HCT116 (cell line): Measurements from ENCODE around the gene MSLN. TPM values are rescaled to one million over a fixed set of nuclear protein-coding genes. Genes with fewer than 3 reads are reported as not detected.
A peak's percentile ranks its signal among the peaks of the same experiment; 100 is the strongest.

Source experiments
- ATAC-seq: fragments of 200-7000 bp; cut with Tn5 transposase; 2 replicates; pipeline ENCODE4 v1.9.1; 2020; ENCODE audit warnings: mild to moderate bottlenecking, moderate library complexity
- BruUV-seq: library from RNA; stranded (reverse); fragments of 400-500 nt; replicated peaks from 2 replicates; lab custom pipeline; 2021; lab: Mats Ljungman, UMichigan
- CTCF ChIA-PET: fragments of 300-600 bp; sonication (Branson Sonifier 250); formaldehyde crosslinking; loops from one replicate; lab custom pipeline; 2021; ENCODE audit warnings: antibody characterized with exemption; lab: Charles Lee
- POLR2A ChIA-PET: fragments of 300-600, 350-600 bp; sonication (Branson Sonifier 250); formaldehyde crosslinking; loops from one replicate; lab custom pipeline; 2021; ENCODE audit warnings: antibody characterized with exemption; lab: Charles Lee
- RAD21 ChIA-PET, 2 experiments: fragments of 300-600 bp; sonication (Branson Sonifier 250); formaldehyde crosslinking; loops; one replicate each; lab custom pipeline; 2023; ENCODE audit warnings: low total read pairs in 2 of 2; ENCODE audit not compliant: uncharacterized antibody in 2 of 2, unreplicated experiment in 2 of 2, low non-redundant PET in 1 of 2; lab: Charles Lee
- DNase-seq: peaks from one replicate; pipeline ENCODE4 v3.0.0-alpha.2; 2010; ENCODE audit warnings: low read depth, low spot score
- H2AFZ ChIP-seq: fragments of 200-600 bp; shearing (Covaris generic), sonication (generic); 2 replicates; pipeline ENCODE4 v1.6.1; 2017; ENCODE audit warnings: low read depth, mixed run types, mixed read lengths, antibody characterized with exemption, low read length; ENCODE audit not compliant: poor library complexity, severe bottlenecking
- H3K27ac ChIP-seq: 2 replicates; pipeline ENCODE4 v1.5.1; 2012; ENCODE audit warnings: low read depth, low read length
- H3K27me3 ChIP-seq: fragments of 200-600 bp; sonication (generic); 2 replicates; pipeline ENCODE4 v1.6.1; 2016; ENCODE audit warnings: mixed run types, low read length, mixed read lengths; ENCODE audit not compliant: insufficient read depth
- H3K36me3 ChIP-seq, 2 experiments: fragments of 200-500 bp in 1 of 2; fragments of 200-600 bp in 1 of 2; sonication (Bioruptor generic) in 1 of 2; sonication (generic) in 1 of 2; 2 replicates each; pipeline versions ENCODE4 v1.5.1 to v1.6.1; 2014 to 2016; ENCODE audit warnings: low read length in 2 of 2, inconsistent platforms in 1 of 2, mixed read lengths in 1 of 2, mixed run types in 1 of 2; ENCODE audit not compliant: insufficient read depth in 2 of 2, control insufficient read depth in 1 of 2
- H3K4me1 ChIP-seq, 2 experiments: fragments of 200-600 bp in 1 of 2; sonication (generic) in 1 of 2; 2 replicates each; pipeline versions ENCODE4 v1.5.1 to v1.6.1; 2012 to 2017; ENCODE audit warnings: low read length in 2 of 2, inconsistent platforms in 1 of 2, mild to moderate bottlenecking in 1 of 2, mixed read lengths in 1 of 2, mixed run types in 1 of 2, moderate library complexity in 1 of 2; ENCODE audit not compliant: insufficient read depth in 2 of 2, control insufficient read depth in 1 of 2
- H3K4me2 ChIP-seq: fragments of 200-600 bp; sonication (generic); 2 replicates; pipeline ENCODE4 v1.6.1; 2017; ENCODE audit warnings: mixed run types, low read length, mixed read lengths
- H3K4me3 ChIP-seq, 2 experiments: fragments of 200-600 bp in 1 of 2; sonication (generic) in 1 of 2; replicated peaks in 1 of 2; 2 replicates each; pipeline ENCODE4 v1.5.1; 2011 to 2016; ENCODE audit warnings: low read length in 2 of 2, control low read depth in 1 of 2, low read depth in 1 of 2, mild to moderate bottlenecking in 1 of 2, mixed read lengths in 1 of 2, mixed run types in 1 of 2
- H3K79me2 ChIP-seq: fragments of 200-600 bp; sonication (generic); 2 replicates; pipeline ENCODE4 v1.6.1; 2017; ENCODE audit warnings: mild to moderate bottlenecking, mixed run types, low read length, moderate library complexity, mixed read lengths; ENCODE audit not compliant: insufficient read depth
- H3K9ac ChIP-seq: fragments of 200-600 bp; sonication (generic); 2 replicates; pipeline ENCODE4 v1.6.1; 2016; ENCODE audit warnings: low read length, mixed read lengths
- H3K9me2 ChIP-seq: fragments of 200-600 bp; sonication (generic), shearing (Covaris generic); 2 replicates; pipeline ENCODE4 v1.6.1; 2017; ENCODE audit warnings: mixed run types, mild to moderate bottlenecking, moderate library complexity; ENCODE audit not compliant: insufficient read depth
- H3K9me3 ChIP-seq, 2 experiments: fragments of 200-500 bp in 1 of 2; fragments of 200-600 bp in 1 of 2; sonication (Bioruptor generic) in 1 of 2; sonication (generic) in 1 of 2; 2 replicates each; pipeline ENCODE4 v1.6.1; 2014 to 2017; ENCODE audit warnings: low read length in 2 of 2, mixed read lengths in 2 of 2, inconsistent platforms in 1 of 2, low read depth in 1 of 2, mild to moderate bottlenecking in 1 of 2, mixed run types in 1 of 2, moderate library complexity in 1 of 2; ENCODE audit not compliant: control insufficient read depth in 1 of 2, insufficient read depth in 1 of 2
- H4K20me1 ChIP-seq: fragments of 200-600 bp; sonication (generic), shearing (Covaris generic); 2 replicates; pipeline ENCODE4 v1.6.1; 2017; ENCODE audit warnings: mixed run types, mild to moderate bottlenecking, moderate library complexity; ENCODE audit not compliant: insufficient read depth
- ELF1 ChIP-seq: IDR thresholded peaks from 2 replicates; pipeline ENCODE4 v1.6.1; 2012; ENCODE audit warnings: low read depth, borderline replicate concordance
- EZH2 ChIP-seq: fragments of 200-600 bp; sonication (generic); IDR thresholded peaks from 2 replicates; pipeline ENCODE4 v1.6.1; 2017; ENCODE audit warnings: antibody characterized with exemption, mixed run types
- FOSL1 ChIP-seq: IDR thresholded peaks from 2 replicates; pipeline ENCODE4 v1.6.1; 2012; ENCODE audit warnings: low read depth
- MAX ChIP-seq: IDR thresholded peaks from 2 replicates; pipeline ENCODE4 v1.6.1; 2012
- POLR2A ChIP-seq: IDR thresholded peaks from 2 replicates; pipeline ENCODE4 v1.7.0; 2011; ENCODE audit warnings: borderline replicate concordance; ENCODE audit not compliant: insufficient read depth, insufficient read length; ENCODE audit errors: extremely low read depth
- POLR2AphosphoS5 ChIP-seq: IDR thresholded peaks from 2 replicates; pipeline ENCODE4 v1.6.1; 2011; ENCODE audit warnings: mild to moderate bottlenecking, low read depth, low read length, moderate library complexity
- SRF ChIP-seq: IDR thresholded peaks from 2 replicates; pipeline ENCODE4 v1.6.1; 2012; ENCODE audit warnings: low read depth
- intact Hi-C: fragments of 100-400 bp; cut with micrococcal nuclease; formaldehyde crosslinking; loops from 2 replicates; pipeline ENCODE4 v1.10.0; 2022
- total RNA-seq: library from RNA; stranded (reverse); gene quantifications from one replicate; pipeline ENCODE4 v1.2.1, GENCODE V29; 2021; ENCODE audit not compliant: unreplicated experiment

MSLN gene
- total RNA-seq, 1 experiment from 2014 or later = 40.9 TPM

- POLR2A ChIA-PET = interaction anchor here (0.6 to 3.5 kb wide), 3 partner anchors 11 to 35 kb away, joined by 3 to 20 read pairs (median 12); partner anchors contain the start of genes METRN and MSLN
- Histone ChIP-seq H3K4me3 (peak overlapping the region; percentile 39 to 89), H2AFZ (no peak overlapping the region)
Measured at GRCh38 chr16:726188-726437, 34.4 kb upstream of the MSLN start.

GRCh38 chr16:726438-727290 is 33.9 kb upstream of the MSLN start, which contains the start of the genes CCDC78 and HAGHL:
CCDC78 (minus strand) TSS chr16:726443; CDS start chr16:726367, 76 bp downstream.
HAGHL (plus strand) TSS chr16:727106; CDS start chr16:727510, 404 bp downstream.
- Histone ChIP-seq H3K9me2 (no peaks in the 10 kb centered on the region), H3K4me1 (peaks cover 7 to 46% of the 10 kb centered on the region in 2 experiments), H3K9ac (peak within 1 kb of the TSS; percentile 98), H3K27me3 (no peaks in the 10 kb centered on the region), H3K79me2 (peaks cover 24% of the 10 kb centered on the region; the same call in 1 of the 2 replicates), H3K27ac (peak within 1 kb of the TSS; percentile 96), H3K4me2 (peak within 1 kb of the TSS; percentile 99), H2AFZ (no peak within 1 kb of the TSS), H3K36me3 (no peaks in the 10 kb centered on the region), H4K20me1 (no peaks in the 10 kb centered on the region), H3K9me3 (no peaks in the 10 kb centered on the region), H3K4me3 (peak within 1 kb of the TSS; percentile 80 to 89)
- DNase-seq (no peak), ATAC-seq (peak; percentile 48)
- ChIA-PET RAD21 (no interaction called here), CTCF (interaction anchor here (0.7 to 2.6 kb wide), 2 partner anchors 11 to 14 kb away, joined by 3 to 11 read pairs; no protein-coding TSS in a partner anchor), POLR2A (interaction anchor here (0.6 to 3.5 kb wide), 3 partner anchors 11 to 34 kb away, joined by 3 to 20 read pairs (median 12); partner anchors contain the start of genes METRN and MSLN)
- intact Hi-C loops = no loop called here
- peak; percentile 47 for TF ChIP-seq POLR2A
- no peak for TF ChIP-seq EZH2
- peak; percentile 60 for TF ChIP-seq POLR2AphosphoS5
- BruUV-seq = TSS peak; percentile 19

More at GRCh38 chr16:726188-726437, 34.4 kb upstream of the MSLN start:
- H3K27me3 ChIP-seq = no peaks in the 10 kb centered on the region
- ATAC-seq = no peak
- peaks cover 9 to 52% of the 10 kb centered on the region in 2 experiments for H3K4me1 ChIP-seq
- no peak for TF ChIP-seq MAX
- TF ChIP-seq SRF = no peak
- no peak for TF ChIP-seq FOSL1
- no peak for TF ChIP-seq ELF1
- TF ChIP-seq, all 23 proteins: peak for 0
- H4K20me1 ChIP-seq = no peaks in the 10 kb centered on the region
- H3K36me3 ChIP-seq = no peaks in the 10 kb centered on the region
- intact Hi-C loops = no loop called here
- BruUV-seq = no TSS peak
- CTCF ChIA-PET = interaction anchor here (0.7 to 2.6 kb wide), 2 partner anchors 10 to 13 kb away, joined by 3 to 11 read pairs; no protein-coding TSS in a partner anchor
- H3K4me2 ChIP-seq = peak overlapping the region; percentile 99
- no peak for DNase-seq
- H3K9ac ChIP-seq = peak overlapping the region; percentile 58
- H3K9me3 ChIP-seq = no peaks in the 10 kb centered on the region
- RAD21 ChIA-PET = no interaction called here
- peak overlapping the region; percentile 96 for H3K27ac ChIP-seq
- peaks cover 26% of the 10 kb centered on the region; the same call in 1 of the 2 replicates for H3K79me2 ChIP-seq
- no peaks in the 10 kb centered on the region for H3K9me2 ChIP-seq
